Measurements from ENCODE around the gene GP2.

The GP2 gene

GRCh38 chr16:20298452-20298851 is 28.9 kb downstream of the GP2 start:
- no peak overlapping the region for H3K4me2 ChIP-seq (ENCODE audit: low read length)

GRCh38 chr16:20291208-20292206 is 35.8 kb downstream of the GP2 start:
- Histone ChIP-seq H3K9ac (no peak overlapping the region), H3K79me2 (no peaks in the 10 kb centered on the region), H2AFZ (no peak overlapping the region), H3K27me3 (ENCODE audit: control insufficient read depth, insufficient read depth, low read length) (no peaks in the 10 kb centered on the region), H3K9me3 (ENCODE audit: control insufficient read depth, low read length) (no peaks in the 10 kb centered on the region), H3K4me3 (ENCODE audit: low read depth, low read length) (no peak overlapping the region), H3K27ac (no peak overlapping the region), H3K4me1 (no peaks in the 10 kb centered on the region), H3K4me2 (ENCODE audit: low read length) (no peak overlapping the region), H3K36me3 (ENCODE audit: control insufficient read depth, insufficient read depth, low read length) (no peaks in the 10 kb centered on the region)
- TF ChIP-seq CTCF (IDR thresholded peaks at IDR 0.05) = no peak

More at GRCh38 chr16:20298452-20298851, 28.9 kb downstream of the GP2 start:
- no peaks in the 10 kb centered on the region for H3K27me3 ChIP-seq (ENCODE audit: control insufficient read depth, insufficient read depth, low read length)
- no peaks in the 10 kb centered on the region for H3K79me2 ChIP-seq
- no peaks in the 10 kb centered on the region for H3K36me3 ChIP-seq (ENCODE audit: control insufficient read depth, insufficient read depth, low read length)
- H3K9ac ChIP-seq = no peak overlapping the region
- no peak overlapping the region for H2AFZ ChIP-seq
- no peak overlapping the region for H3K27ac ChIP-seq
- no peak for TF ChIP-seq CTCF (IDR thresholded peaks at IDR 0.05)
- no peak overlapping the region for H3K4me3 ChIP-seq (ENCODE audit: low read depth, low read length)
- no peaks in the 10 kb centered on the region for H3K4me1 ChIP-seq
- no peaks in the 10 kb centered on the region for H3K9me3 ChIP-seq (ENCODE audit: control insufficient read depth, low read length)

- TF ChIP-seq CTCF (IDR thresholded peaks at IDR 0.05) = no peak
- Histone ChIP-seq H3K4me1 (no peaks in the 10 kb centered on the region), H2AFZ (no peak overlapping the region), H3K4me2 (ENCODE audit: low read length) (no peak overlapping the region), H3K9me3 (ENCODE audit: control insufficient read depth, low read length) (no peaks in the 10 kb centered on the region), H3K79me2 (no peaks in the 10 kb centered on the region), H3K4me3 (ENCODE audit: low read depth, low read length) (no peak overlapping the region), H3K27me3 (ENCODE audit: control insufficient read depth, insufficient read depth, low read length) (no peaks in the 10 kb centered on the region), H3K27ac (no peak overlapping the region), H3K36me3 (ENCODE audit: control insufficient read depth, insufficient read depth, low read length) (no peaks in the 10 kb centered on the region), H3K9ac (no peak overlapping the region)
Observed at GRCh38 chr16:20289571-20289970, 37.7 kb downstream of the GP2 start.

GRCh38 chr16:20285993-20286499 is 41.3 kb downstream of the GP2 start:
- no peaks in the 10 kb centered on the region for H3K9me3 ChIP-seq (ENCODE audit: control insufficient read depth, low read length)
- H3K4me1 ChIP-seq = no peaks in the 10 kb centered on the region
- no peak overlapping the region for H3K4me2 ChIP-seq (ENCODE audit: low read length)
- H3K27me3 ChIP-seq (ENCODE audit: control insufficient read depth, insufficient read depth, low read length) = no peaks in the 10 kb centered on the region
- no peak for TF ChIP-seq CTCF (IDR thresholded peaks at IDR 0.05)
- no peak overlapping the region for H3K27ac ChIP-seq
- no peak overlapping the region for H2AFZ ChIP-seq
- H3K9ac ChIP-seq = no peak overlapping the region
- H3K36me3 ChIP-seq (ENCODE audit: control insufficient read depth, insufficient read depth, low read length) = no peaks in the 10 kb centered on the region
- no peak overlapping the region for H3K4me3 ChIP-seq (ENCODE audit: low read depth, low read length)
- no peaks in the 10 kb centered on the region for H3K79me2 ChIP-seq
